ENCODE data around the gene TAF6.

DNA sequence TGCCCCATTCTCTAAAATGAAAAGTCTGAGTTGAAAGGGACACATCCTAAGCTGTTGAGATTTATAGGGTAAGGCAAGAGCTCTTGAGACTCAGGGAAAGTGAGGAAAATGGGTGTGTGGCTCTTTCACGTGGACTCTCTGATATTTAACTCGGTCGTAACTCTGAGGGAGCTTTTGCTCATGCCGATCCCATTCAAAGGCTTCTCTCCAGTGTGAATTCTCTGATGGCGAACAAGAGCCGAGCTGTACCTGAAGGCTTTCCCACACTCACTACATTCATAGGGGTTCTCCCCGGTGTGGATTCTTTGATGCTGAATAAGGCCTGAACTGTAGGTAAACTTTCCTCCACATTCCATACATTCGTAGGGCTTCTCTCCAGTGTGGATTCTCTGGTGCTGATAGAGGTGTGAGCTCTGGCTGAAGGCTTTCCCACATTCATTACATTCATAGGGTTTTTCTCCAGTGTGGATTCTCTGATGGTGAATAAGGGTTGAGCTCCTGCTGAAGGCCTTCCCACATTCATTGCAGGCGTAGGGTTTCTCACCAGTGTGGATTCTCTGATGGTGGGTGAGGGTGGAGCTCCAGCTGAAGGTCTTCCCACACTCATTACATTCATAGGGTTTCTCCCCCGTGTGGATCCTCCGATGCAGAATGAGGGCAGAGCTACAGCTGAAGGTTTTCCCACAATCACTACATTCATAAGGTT, 48.0 kb downstream of the TAF6 start:
- TF ChIP-seq, protein P1, sequence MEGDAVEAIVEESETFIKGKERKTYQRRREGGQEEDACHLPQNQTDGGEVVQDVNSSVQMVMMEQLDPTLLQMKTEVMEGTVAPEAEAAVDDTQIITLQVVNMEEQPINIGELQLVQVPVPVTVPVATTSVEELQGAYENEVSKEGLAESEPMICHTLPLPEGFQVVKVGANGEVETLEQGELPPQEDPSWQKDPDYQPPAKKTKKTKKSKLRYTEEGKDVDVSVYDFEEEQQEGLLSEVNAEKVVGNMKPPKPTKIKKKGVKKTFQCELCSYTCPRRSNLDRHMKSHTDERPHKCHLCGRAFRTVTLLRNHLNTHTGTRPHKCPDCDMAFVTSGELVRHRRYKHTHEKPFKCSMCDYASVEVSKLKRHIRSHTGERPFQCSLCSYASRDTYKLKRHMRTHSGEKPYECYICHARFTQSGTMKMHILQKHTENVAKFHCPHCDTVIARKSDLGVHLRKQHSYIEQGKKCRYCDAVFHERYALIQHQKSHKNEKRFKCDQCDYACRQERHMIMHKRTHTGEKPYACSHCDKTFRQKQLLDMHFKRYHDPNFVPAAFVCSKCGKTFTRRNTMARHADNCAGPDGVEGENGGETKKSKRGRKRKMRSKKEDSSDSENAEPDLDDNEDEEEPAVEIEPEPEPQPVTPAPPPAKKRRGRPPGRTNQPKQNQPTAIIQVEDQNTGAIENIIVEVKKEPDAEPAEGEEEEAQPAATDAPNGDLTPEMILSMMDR (IDR thresholded peaks at IDR 0.05 in 8 of 11, conservative IDR thresholded peaks at IDR 0.05 in 3 of 11), result no peak
- no peak for TF ChIP-seq POLR2AphosphoS5 (IDR thresholded peaks at IDR 0.05)

All from spleen (tissue), 7 donors.